Hepatic stellate cell (primary cell): Measurements from ENCODE around the gene TWIST2.

ENCODE experiments used
- DNase-seq: peaks from one replicate; pipeline ENCODE4 v3.0.0; 2011; ENCODE audit warnings: low spot score

Gene TWIST2

DNA sequence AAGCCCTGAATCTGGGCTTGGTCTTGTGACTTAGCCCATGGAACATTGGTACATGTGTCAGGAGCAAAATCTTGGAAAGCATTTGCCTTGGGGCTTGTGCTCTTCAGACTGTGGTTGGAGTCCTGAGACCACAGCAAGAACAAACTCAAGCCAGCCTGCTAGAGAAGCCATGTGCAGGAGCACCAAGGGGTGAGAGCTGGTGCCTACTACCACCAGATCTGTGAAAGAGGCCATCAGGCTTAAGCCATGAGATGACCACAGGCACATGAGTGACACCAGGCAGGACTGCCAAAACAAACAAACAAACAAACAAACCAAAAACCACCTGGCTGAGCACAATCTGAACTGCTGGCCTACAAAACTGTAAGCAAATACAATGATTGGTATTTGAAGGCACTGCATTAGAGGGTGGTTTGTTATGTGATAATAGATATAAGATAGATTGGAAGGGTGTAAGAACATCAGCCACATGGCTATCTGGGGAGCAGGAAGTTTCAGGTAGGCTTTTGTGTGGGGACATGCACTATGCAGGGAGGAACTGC, 9.0 kb upstream of the TWIST2 start:
- no peak for DNase-seq

GRCh38 chr2:238839428-238839827, 8.5 kb upstream of the TWIST2 start:
- no peak for DNase-seq

GRCh38 chr2:238841542-238842164, 6.2 kb upstream of the TWIST2 start:
- no peak for DNase-seq

GRCh38 chr2:238843476-238843875, 4.4 kb upstream of the TWIST2 start:
- DNase-seq, result no peak

DNA sequence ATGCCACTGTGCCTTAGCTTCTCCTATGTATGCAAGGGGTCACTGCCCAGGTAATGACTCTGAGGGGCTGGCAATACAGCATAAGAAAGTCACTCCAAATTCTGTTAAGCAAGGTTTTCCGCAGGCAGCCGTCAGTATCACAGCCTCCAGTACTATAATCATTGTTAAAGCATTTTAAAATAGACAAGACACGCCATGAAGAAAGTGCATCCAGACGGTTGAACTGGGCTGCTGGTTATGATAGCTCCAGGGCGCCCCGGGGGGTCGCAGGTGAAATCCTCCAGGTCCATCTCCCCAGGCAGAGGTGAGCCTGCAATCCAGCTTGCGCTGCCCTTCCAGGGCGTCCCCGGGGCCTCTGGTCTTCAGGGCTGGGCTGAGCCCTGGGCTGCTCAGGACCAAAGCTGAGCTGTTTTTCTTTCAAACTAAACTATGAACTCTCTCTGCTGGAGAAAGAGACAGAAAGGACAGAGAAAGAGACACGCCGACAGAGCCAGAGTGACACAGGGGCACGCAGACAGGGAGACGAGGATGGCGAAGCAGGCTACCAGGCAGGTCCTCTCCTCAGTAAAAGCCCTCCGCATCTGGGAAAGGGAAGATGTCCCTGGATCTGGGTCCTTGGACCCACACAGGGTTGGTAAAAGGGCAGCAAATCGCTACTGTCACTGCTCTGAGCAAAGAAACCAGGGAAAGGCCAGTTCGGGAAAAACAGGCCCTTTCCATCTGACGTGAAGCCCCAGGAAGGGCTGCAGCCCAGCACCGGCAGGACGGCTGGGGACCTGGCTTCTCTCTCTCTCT, 2.1 kb upstream of the TWIST2 start:
- no peak for DNase-seq

DNA sequence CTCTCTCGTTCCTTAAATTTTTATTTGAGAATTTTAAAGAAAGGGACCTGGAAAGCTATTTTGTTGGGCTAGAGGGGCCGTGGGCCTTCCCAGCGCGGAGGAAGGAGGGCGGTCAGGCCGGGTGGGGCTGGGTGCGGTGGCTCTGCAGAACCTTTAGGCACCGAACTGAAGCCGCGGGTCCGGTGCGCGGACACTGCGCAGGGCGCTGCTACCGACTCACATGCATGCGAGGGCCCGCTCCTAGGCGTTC, 1.6 kb upstream of the TWIST2 start:
- DNase-seq, result no peak

DNA sequence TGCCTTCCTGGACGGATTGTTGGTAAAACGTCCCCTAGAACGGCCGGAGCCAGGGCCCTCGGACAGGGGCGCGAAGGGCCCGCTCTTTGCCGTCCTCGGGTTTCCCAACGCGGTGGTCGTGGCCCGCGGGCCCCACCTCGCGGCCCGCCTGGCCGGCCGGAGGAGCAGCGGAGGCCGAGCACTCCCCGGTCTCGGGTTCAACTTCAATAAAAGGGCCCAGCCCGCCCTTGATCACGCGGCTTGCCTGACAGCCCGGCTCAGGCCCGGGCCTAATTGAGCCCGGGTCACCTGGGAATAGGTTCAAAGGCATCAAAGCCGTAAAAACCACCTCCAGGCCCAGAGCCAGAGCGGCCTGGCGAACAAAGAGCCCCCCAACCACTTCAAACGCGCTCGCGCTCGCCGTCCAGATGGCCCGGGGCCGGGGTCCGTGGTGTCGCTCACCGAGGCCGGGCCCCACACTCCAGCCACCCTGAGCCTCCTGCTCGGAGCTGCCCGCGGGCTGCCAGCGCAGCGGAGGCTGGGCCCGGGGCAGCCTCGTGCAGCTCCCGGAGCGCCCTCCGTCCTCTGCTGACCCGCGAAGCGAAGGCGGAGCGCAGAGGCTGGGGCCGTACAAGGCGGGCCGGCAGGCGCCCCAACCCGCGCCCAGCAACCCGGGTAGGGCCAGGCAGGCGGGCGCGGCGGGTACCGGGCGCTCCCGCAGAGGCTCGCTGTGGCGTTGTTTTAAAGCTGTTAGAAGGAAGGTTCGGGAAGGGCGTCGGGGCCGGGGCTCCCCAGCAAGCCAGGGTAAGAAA, 1.1 kb upstream of the TWIST2 start:
- peak; percentile 42 for DNase-seq

GRCh38 chr2:238847419-238847801, 475 bp upstream of the TWIST2 start:
- DNase-seq, result no peak

GRCh38 chr2:238848691-238848975, 748 bp downstream of the TWIST2 start:
- no peak for DNase-seq

DNA sequence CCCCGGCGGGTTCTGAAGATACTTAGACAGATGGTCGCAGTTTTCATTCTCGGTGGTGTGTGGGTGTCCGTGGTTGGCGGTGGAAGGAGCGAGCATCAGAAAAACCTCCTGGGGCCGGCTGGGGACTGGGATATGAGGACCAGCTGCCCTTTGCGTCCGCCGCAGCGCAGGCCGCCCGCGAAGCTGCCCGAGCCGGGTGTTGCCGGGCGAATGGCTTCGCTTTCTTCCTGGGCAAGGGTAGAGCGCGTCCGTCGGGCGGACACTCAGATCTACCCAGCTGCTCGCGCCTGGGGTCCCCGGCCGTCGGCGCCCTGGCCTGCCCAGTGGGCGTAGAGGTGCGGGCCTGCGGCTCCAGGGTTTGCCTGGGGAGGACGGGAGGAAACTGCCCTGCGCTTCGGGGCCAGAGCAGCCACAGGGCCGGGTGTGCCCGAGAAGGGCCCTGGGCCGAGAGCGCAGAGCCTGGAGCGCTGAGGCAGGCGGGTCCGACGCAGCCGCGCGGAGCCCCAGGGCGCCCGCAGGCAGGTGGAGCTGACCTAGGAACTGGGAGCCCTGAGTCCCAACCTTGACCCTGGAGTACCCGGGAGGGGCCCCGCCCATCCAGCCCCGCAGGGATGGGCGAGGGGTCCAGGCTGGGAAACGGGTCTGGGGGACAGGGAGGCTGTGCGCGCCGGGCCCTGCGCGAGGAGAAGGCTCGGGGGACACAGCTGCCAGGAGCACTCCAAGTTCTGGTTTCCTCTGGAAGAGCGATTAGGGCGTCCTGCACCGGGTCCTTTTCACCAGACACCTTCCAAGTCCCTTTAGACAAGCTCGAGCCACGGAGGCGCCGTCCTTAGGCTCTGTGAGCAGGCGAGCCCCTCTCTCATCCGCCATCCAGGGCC, 1.3 kb downstream of the TWIST2 start:
- peak; percentile 35 for DNase-seq

GRCh38 chr2:238850091-238850490, 2.2 kb downstream of the TWIST2 start:
- no peak for DNase-seq

DNA sequence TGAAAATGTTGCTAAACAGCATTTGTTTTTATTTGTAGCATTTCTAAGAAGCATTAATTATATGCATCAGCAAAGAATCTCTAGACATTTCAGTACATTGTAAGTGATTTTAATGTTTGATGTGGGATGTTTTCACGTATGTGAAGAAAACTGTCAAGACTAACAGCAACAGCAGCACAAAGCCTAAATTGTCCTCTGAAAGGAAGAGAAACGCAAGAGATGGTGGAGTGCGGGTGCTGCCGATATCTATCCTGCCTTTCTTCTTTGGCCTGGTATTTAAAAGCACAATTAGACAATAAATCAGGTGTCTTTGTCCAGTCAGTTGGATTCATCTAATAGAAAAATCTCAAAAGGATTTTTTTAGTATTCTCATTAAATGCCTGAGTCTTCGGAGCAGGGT, 3.1 kb downstream of the TWIST2 start:
- DNase-seq, result no peak

- no peak for DNase-seq
Observed at GRCh38 chr2:238851761-238852160, 3.9 kb downstream of the TWIST2 start.

- DNase-seq, result no peak
Observed at GRCh38 chr2:238852206-238852869, 4.5 kb downstream of the TWIST2 start.

- no peak for DNase-seq
Observed at GRCh38 chr2:238853218-238853617, 5.3 kb downstream of the TWIST2 start.

DNA sequence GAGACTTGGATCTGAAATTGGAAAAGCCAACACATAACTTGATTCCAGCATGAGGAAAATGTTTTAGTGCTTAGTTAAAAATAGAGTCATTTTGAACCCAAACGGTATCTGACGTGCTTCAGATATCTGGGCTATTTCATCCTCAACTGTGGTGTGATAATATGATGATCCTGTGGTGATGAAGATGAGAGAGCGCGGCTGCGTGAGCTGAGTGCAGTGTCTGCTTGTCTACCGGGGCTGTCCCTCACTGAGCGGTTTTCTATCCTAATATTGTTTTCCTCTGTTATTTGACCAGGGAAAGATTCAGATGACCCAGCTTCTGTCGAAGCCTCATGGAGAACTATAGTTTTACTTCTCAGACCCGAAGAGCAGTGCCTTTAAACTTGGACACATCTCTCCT, 5.8 kb downstream of the TWIST2 start:
- no peak for DNase-seq

GRCh38 chr2:238854246-238854645, 6.4 kb downstream of the TWIST2 start:
- no peak for DNase-seq

DNA sequence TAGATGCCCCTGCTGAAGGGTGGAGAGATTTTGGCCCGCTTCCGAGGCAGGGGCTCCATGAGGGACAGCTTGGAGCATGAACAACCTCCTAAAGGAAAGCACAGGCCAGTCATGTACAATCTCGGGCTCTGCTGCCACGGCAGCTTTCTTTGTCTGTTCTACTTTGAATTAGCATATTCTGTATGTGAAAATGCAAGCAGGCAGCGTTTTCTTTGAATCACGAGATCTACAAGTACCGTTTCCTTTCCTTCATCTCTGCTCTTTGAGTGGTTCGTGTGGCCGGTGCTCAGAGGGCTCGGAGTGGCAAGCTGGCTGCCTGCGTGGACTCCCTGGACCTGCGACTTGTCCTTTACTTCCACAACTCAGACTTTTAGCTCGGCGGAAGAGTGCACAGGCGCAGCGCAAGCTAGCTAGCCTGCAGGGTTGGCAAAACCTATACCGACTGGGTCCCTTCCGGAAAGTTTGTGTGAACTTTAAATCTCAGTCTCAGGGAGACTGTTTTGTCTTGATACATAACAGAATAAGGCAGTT, 6.9 kb downstream of the TWIST2 start:
- no peak for DNase-seq

DNA sequence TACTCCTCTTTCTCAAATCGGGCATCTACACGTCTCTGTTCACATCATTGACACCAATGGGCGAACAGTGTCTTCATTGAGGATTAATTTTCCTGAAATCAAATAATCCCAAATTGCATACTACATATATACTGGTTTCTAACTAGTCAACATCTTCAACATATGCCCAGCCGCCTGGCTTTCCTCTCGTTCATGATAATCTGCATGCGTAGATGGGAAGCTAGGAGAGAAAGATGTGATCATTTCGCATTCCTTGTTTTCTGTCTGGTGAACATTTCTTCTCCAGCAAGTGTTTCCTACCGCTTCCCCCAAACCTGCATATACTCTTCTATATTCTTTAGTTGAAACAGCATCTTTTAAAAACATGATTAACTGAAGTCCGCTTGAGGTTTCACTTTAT, 7.4 kb downstream of the TWIST2 start:
- no peak for DNase-seq

DNA sequence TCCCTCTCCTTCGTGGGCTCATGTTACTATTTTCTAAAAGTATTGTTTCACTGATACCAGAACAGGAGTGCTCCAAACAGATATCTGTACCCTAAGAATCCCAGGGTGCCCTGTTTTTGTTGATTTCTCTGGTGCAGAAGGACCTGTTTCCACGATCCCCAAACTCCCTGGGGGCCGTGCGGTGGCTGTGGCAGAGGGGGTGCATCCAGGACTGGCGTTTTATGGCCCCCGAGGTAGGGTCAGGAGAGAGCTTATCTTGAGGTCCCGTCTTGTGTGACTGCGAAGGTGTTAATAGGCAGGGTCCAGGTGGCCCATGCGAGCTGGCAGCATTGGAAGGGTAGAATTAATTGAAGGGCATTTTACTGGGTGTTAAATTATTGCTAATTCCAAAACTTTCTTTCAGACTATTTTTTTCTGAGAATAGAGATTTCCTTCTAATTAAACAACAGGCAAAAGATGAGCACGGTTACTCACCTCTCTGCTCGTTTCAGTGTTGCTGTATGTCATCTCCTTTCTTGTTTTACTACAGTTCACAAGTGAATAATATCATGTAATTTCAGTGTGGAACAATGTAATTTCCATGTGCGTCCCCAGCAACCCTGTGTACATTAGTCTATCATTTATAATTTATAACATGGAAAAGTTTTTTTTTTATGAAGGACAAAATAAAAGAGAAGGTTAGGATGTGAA, 8.2 kb downstream of the TWIST2 start:
- DNase-seq, result no peak
